HEK293 (cell line): ENCODE results near the gene GDI2.

Experiments used
- CTCF ChIA-PET: fragments of 350-600 bp; formaldehyde crosslinking; extraction: SDS; loops from one replicate; lab custom pipeline; 2021; ENCODE audit warnings: antibody characterized with exemption; lab: Yijun Ruan, JAX
- POLR2A ChIA-PET: fragments of 300-600 bp; formaldehyde crosslinking; extraction: SDS; loops from one replicate; lab custom pipeline; 2020; ENCODE audit warnings: antibody characterized with exemption, inconsistent platforms; lab: Yijun Ruan, JAX
- H3K27ac ChIP-seq: fragments of 200-500 bp; sonication (Bioruptor generic); 2 replicates; pipeline ENCODE4 v1.5.1; 2014; ENCODE audit warnings: low read depth, low read length, control low read depth, inconsistent platforms; ENCODE audit errors: extremely low read depth
- H3K36me3 ChIP-seq, 2 experiments: fragments of 200-500 bp in 1 of 2; sonication (Bioruptor generic) in 1 of 2; 1 replicate in 1 of 2; 2 replicates in 1 of 2; pipeline ENCODE4 v1.5.1; 2014 to 2017; ENCODE audit warnings: inconsistent platforms in 2 of 2, low read length in 2 of 2; ENCODE audit not compliant: control insufficient read depth in 2 of 2, insufficient read depth in 1 of 2
- H3K4me1 ChIP-seq: fragments of 200-500 bp; sonication (Bioruptor generic); 2 replicates; pipeline ENCODE4 v1.5.1; 2014; ENCODE audit warnings: mild to moderate bottlenecking, low read length, inconsistent platforms; ENCODE audit not compliant: control insufficient read depth, insufficient read depth
- H3K4me3 ChIP-seq: 2 replicates; pipeline ENCODE4 v1.5.1; 2011; ENCODE audit warnings: low read depth, mild to moderate bottlenecking, control low read depth, low read length, moderate library complexity
- H3K9me3 ChIP-seq: fragments of 200-500 bp; sonication (Bioruptor generic); 2 replicates; pipeline ENCODE4 v1.5.1; 2014; ENCODE audit warnings: low read depth, low read length, inconsistent platforms; ENCODE audit not compliant: control insufficient read depth, insufficient read depth
- GFI1B ChIP-seq: fragments of 450-650 bp; formaldehyde crosslinking; IDR thresholded peaks from 2 replicates; pipeline ENCODE4 v1.5.1; 2016; ENCODE audit warnings: missing biosample characterization, missing genetic modification characterization
- GLIS2 ChIP-seq: fragments of 450-650 bp; formaldehyde crosslinking; IDR thresholded peaks from 2 replicates; pipeline ENCODE4 v1.5.1; 2016; ENCODE audit warnings: missing biosample characterization, missing genetic modification characterization
- MEIS1 ChIP-seq: sonication (generic); formaldehyde crosslinking; IDR thresholded peaks from 2 replicates; pipeline ENCODE4 v1.8.1; 2022; ENCODE audit warnings: missing genetic modification reagents, mild to moderate bottlenecking, borderline replicate concordance
- MZF1 ChIP-seq: fragments of 450-650 bp; formaldehyde crosslinking; IDR thresholded peaks from 2 replicates; pipeline ENCODE4 v1.5.1; 2017; ENCODE audit warnings: missing biosample characterization, missing genetic modification characterization, borderline replicate concordance
- OVOL3 ChIP-seq: fragments of 450-650 bp; formaldehyde crosslinking; IDR thresholded peaks from 2 replicates; pipeline ENCODE4 v1.5.1; 2016; ENCODE audit warnings: missing biosample characterization, missing genetic modification characterization
- ZBTB1 ChIP-seq: fragments of 450-650 bp; formaldehyde crosslinking; IDR thresholded peaks from 2 replicates; pipeline ENCODE4 v1.5.1; 2016; ENCODE audit warnings: missing biosample characterization, missing genetic modification characterization
- ZBTB20 ChIP-seq: fragments of 450-650 bp; formaldehyde crosslinking; IDR thresholded peaks from 2 replicates; pipeline ENCODE4 v1.5.1; 2016; ENCODE audit warnings: missing biosample characterization, missing genetic modification characterization
- ZNF155 ChIP-seq: fragments of 450-650 bp; formaldehyde crosslinking; IDR thresholded peaks from 2 replicates; pipeline ENCODE4 v1.5.1; 2016; ENCODE audit warnings: missing biosample characterization, missing genetic modification characterization
- ZNF175 ChIP-seq: fragments of 450-650 bp; formaldehyde crosslinking; IDR thresholded peaks from 2 replicates; pipeline ENCODE4 v1.5.1; 2016; ENCODE audit warnings: missing biosample characterization, missing genetic modification characterization
- ZNF23 ChIP-seq: fragments of 450-650 bp; formaldehyde crosslinking; IDR thresholded peaks from 2 replicates; pipeline ENCODE4 v1.5.1; 2016; ENCODE audit warnings: missing biosample characterization, missing genetic modification characterization, borderline replicate concordance
- ZNF292 ChIP-seq: fragments of 450-650 bp; formaldehyde crosslinking; IDR thresholded peaks from 2 replicates; pipeline ENCODE4 v1.5.1; 2016; ENCODE audit warnings: low read depth, missing biosample characterization, missing genetic modification characterization, borderline replicate concordance
- ZNF433 ChIP-seq: fragments of 450-650 bp; formaldehyde crosslinking; IDR thresholded peaks from 2 replicates; pipeline ENCODE4 v1.5.1; 2016; ENCODE audit warnings: missing biosample characterization, missing genetic modification characterization, low read depth
- ZNF501 ChIP-seq: fragments of 450-650 bp; formaldehyde crosslinking; IDR thresholded peaks from 2 replicates; pipeline ENCODE4 v1.5.1; 2016; ENCODE audit warnings: missing biosample characterization, missing genetic modification characterization
- ZNF654 ChIP-seq: fragments of 450-650 bp; formaldehyde crosslinking; IDR thresholded peaks from 2 replicates; pipeline ENCODE4 v1.5.1; 2016; ENCODE audit warnings: low read depth, missing biosample characterization, missing genetic modification characterization
- TF ChIP-seq, protein P1 (sequence below): fragments of 450-650 bp; formaldehyde crosslinking; IDR thresholded peaks from 2 replicates; pipeline ENCODE4 v1.5.1; 2016; ENCODE audit warnings: missing biosample characterization, missing genetic modification characterization
- TF ChIP-seq, protein P2 (sequence below): fragments of 450-650 bp; formaldehyde crosslinking; IDR thresholded peaks from 2 replicates; pipeline ENCODE4 v1.5.1; 2017; ENCODE audit warnings: missing biosample characterization, missing genetic modification characterization
- TF ChIP-seq, protein P3 (sequence below): fragments of 450-650 bp; formaldehyde crosslinking; conservative IDR thresholded peaks from 2 replicates; pipeline ENCODE4 v1.5.1; 2016; ENCODE audit warnings: low read depth, missing biosample characterization, missing genetic modification characterization
- TF ChIP-seq, protein P4 (sequence below): fragments of 450-650 bp; formaldehyde crosslinking; IDR thresholded peaks from 2 replicates; pipeline ENCODE4 v1.5.1; 2016; ENCODE audit warnings: missing biosample characterization, missing genetic modification characterization, low read depth
- TF ChIP-seq, protein P5 (sequence below): fragments of 450-650 bp; formaldehyde crosslinking; IDR thresholded peaks from 2 replicates; pipeline ENCODE4 v1.5.1; 2016; ENCODE audit warnings: missing biosample characterization, missing genetic modification characterization, low read depth
- TF ChIP-seq, protein P6 (sequence below): fragments of 450-650 bp; formaldehyde crosslinking; IDR thresholded peaks from 2 replicates; pipeline ENCODE4 v1.5.1; 2016; ENCODE audit warnings: missing biosample characterization, missing genetic modification characterization

The GDI2 gene

DNA sequence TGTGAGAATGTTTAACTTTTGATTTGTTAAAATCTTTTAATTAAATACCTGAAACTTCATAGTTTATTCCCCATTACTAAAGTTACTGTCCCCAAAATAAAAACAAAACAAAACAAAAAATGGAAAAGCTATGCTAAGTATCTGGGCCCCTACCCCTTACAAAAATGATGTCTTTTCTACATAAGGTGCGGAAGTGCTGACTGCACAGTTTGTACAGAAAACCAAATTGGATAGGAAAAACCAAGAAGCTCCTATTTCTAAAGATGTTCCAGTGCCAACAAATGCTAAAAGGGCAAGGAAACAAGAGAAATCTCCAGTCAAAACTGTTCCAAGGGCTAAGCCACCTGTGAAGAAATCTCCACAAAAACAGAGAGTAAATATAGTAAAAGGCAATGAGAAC lies 78.1 kb downstream of the GDI2 start (continued):
- TF ChIP-seq, protein P1, sequence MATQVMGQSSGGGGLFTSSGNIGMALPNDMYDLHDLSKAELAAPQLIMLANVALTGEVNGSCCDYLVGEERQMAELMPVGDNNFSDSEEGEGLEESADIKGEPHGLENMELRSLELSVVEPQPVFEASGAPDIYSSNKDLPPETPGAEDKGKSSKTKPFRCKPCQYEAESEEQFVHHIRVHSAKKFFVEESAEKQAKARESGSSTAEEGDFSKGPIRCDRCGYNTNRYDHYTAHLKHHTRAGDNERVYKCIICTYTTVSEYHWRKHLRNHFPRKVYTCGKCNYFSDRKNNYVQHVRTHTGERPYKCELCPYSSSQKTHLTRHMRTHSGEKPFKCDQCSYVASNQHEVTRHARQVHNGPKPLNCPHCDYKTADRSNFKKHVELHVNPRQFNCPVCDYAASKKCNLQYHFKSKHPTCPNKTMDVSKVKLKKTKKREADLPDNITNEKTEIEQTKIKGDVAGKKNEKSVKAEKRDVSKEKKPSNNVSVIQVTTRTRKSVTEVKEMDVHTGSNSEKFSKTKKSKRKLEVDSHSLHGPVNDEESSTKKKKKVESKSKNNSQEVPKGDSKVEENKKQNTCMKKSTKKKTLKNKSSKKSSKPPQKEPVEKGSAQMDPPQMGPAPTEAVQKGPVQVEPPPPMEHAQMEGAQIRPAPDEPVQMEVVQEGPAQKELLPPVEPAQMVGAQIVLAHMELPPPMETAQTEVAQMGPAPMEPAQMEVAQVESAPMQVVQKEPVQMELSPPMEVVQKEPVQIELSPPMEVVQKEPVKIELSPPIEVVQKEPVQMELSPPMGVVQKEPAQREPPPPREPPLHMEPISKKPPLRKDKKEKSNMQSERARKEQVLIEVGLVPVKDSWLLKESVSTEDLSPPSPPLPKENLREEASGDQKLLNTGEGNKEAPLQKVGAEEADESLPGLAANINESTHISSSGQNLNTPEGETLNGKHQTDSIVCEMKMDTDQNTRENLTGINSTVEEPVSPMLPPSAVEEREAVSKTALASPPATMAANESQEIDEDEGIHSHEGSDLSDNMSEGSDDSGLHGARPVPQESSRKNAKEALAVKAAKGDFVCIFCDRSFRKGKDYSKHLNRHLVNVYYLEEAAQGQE (tag by site-specific recombination), result no peak

DNA sequence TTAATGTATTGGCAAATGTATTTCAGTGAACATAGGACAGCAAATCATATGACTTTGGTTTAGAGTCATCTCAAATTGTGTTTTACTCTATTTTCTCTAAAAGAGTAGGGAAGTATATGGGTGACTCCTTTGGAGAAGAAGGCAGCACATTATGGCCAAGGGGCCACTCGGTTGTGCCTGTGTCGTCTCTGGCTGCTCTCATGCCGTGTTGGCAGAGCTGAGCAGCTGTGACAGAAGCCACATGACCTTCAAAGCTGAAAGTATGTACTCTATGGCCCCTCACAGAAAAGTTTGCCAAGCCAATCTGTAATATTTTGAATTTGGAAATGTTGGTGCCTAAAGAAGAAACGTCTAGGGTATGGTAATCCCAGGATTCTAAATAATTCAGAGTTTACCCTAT lies 81.1 kb downstream of the GDI2 start:
- peaks cover 28 to 49% of the 10 kb centered on the region in 2 experiments for H3K36me3 ChIP-seq
- H3K4me1 ChIP-seq, result no peaks in the 10 kb centered on the region; the same call in 1 of the 2 replicates
- ChIA-PET CTCF (no interaction called here), POLR2A (no interaction called here)
- no peak overlapping the region for H3K27ac ChIP-seq
- no peak overlapping the region for H3K4me3 ChIP-seq
- H3K9me3 ChIP-seq, result no peaks in the 10 kb centered on the region
- TF ChIP-seq MZF1 (tag by site-specific recombination), result no peak
- TF ChIP-seq GFI1B (tag by site-specific recombination), result no peak
- TF ChIP-seq, protein P2, sequence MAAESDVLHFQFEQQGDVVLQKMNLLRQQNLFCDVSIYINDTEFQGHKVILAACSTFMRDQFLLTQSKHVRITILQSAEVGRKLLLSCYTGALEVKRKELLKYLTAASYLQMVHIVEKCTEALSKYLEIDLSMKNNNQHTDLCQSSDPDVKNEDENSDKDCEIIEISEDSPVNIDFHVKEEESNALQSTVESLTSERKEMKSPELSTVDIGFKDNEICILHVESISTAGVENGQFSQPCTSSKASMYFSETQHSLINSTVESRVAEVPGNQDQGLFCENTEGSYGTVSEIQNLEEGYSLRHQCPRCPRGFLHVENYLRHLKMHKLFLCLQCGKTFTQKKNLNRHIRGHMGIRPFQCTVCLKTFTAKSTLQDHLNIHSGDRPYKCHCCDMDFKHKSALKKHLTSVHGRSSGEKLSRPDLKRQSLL (tag by site-specific recombination), result no peak
- no peak for TF ChIP-seq OVOL3 (tag by site-specific recombination)
- TF ChIP-seq, protein P3, sequence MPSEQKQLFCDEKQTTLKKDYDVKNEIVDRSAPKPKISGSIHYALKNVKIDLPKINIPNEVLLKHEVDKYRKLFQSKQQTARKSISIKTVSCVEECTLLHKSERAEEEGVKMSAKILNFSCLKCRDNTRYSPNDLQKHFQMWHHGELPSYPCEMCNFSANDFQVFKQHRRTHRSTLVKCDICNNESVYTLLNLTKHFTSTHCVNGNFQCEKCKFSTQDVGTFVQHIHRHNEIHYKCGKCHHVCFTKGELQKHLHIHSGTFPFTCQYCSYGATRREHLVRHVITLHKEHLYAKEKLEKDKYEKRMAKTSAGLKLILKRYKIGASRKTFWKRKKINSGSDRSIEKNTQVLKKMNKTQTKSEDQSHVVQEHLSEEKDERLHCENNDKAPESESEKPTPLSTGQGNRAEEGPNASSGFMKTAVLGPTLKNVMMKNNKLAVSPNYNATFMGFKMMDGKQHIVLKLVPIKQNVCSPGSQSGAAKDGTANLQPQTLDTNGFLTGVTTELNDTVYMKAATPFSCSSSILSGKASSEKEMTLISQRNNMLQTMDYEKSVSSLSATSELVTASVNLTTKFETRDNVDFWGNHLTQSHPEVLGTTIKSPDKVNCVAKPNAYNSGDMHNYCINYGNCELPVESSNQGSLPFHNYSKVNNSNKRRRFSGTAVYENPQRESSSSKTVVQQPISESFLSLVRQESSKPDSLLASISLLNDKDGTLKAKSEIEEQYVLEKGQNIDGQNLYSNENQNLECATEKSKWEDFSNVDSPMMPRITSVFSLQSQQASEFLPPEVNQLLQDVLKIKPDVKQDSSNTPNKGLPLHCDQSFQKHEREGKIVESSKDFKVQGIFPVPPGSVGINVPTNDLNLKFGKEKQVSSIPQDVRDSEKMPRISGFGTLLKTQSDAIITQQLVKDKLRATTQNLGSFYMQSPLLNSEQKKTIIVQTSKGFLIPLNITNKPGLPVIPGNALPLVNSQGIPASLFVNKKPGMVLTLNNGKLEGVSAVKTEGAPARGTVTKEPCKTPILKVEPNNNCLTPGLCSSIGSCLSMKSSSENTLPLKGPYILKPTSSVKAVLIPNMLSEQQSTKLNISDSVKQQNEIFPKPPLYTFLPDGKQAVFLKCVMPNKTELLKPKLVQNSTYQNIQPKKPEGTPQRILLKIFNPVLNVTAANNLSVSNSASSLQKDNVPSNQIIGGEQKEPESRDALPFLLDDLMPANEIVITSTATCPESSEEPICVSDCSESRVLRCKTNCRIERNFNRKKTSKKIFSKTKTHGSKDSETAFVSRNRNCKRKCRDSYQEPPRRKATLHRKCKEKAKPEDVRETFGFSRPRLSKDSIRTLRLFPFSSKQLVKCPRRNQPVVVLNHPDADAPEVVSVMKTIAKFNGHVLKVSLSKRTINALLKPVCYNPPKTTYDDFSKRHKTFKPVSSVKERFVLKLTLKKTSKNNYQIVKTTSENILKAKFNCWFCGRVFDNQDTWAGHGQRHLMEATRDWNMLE (tag by site-specific recombination), result no peak
- no peak for TF ChIP-seq ZBTB20 (tag by site-specific recombination)
- TF ChIP-seq, all 188 proteins: peak for 0

DNA sequence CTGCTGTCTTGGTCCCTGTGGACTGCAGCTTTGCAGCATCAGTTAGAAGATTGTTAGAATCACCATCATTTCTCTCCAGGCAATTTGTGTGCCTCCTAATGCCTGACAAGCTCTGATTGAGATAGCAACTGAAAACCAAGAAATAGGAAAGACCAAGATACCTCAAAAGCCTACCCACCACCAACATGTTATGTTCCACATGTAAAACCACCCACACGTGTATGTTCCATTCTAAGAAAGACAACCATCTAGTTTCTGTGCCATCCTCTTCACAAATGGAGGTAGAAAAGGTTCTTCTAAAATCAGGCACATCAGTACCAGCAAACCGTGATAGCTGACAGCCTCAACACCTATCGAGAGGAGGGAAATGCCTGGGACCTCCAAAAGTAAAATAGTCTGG lies 81.7 kb downstream of the GDI2 start:
- H3K36me3 ChIP-seq, result peaks cover 30 to 55% of the 10 kb centered on the region in 2 experiments
- TF ChIP-seq ZNF23 (tag by site-specific recombination) (no peak), ZNF433 (tag by site-specific recombination) (no peak), ZNF292 (no peak), MEIS1 (CRISPR knock-in tag) (no peak), ZBTB1 (tag by site-specific recombination) (no peak), ZNF155 (tag by site-specific recombination) (no peak), GLIS2 (tag by site-specific recombination) (no peak), ZNF175 (tag by site-specific recombination) (no peak), ZNF654 (no peak), ZNF501 (tag by site-specific recombination) (no peak)
- TF ChIP-seq, protein P4, sequence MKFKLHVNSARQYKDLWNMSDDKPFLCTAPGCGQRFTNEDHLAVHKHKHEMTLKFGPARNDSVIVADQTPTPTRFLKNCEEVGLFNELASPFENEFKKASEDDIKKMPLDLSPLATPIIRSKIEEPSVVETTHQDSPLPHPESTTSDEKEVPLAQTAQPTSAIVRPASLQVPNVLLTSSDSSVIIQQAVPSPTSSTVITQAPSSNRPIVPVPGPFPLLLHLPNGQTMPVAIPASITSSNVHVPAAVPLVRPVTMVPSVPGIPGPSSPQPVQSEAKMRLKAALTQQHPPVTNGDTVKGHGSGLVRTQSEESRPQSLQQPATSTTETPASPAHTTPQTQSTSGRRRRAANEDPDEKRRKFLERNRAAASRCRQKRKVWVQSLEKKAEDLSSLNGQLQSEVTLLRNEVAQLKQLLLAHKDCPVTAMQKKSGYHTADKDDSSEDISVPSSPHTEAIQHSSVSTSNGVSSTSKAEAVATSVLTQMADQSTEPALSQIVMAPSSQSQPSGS (tag by site-specific recombination), result no peak
- TF ChIP-seq, protein P5, sequence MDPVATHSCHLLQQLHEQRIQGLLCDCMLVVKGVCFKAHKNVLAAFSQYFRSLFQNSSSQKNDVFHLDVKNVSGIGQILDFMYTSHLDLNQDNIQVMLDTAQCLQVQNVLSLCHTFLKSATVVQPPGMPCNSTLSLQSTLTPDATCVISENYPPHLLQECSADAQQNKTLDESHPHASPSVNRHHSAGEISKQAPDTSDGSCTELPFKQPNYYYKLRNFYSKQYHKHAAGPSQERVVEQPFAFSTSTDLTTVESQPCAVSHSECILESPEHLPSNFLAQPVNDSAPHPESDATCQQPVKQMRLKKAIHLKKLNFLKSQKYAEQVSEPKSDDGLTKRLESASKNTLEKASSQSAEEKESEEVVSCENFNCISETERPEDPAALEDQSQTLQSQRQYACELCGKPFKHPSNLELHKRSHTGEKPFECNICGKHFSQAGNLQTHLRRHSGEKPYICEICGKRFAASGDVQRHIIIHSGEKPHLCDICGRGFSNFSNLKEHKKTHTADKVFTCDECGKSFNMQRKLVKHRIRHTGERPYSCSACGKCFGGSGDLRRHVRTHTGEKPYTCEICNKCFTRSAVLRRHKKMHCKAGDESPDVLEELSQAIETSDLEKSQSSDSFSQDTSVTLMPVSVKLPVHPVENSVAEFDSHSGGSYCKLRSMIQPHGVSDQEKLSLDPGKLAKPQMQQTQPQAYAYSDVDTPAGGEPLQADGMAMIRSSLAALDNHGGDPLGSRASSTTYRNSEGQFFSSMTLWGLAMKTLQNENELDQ (tag by site-specific recombination), result no peak
- TF ChIP-seq, protein P6, sequence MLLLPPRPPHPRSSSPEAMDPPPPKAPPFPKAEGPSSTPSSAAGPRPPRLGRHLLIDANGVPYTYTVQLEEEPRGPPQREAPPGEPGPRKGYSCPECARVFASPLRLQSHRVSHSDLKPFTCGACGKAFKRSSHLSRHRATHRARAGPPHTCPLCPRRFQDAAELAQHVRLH, result no peak

More for the DNA sequence above, 81.7 kb downstream of the GDI2 start:
- CTCF ChIA-PET, result no interaction called here
- POLR2A ChIA-PET, result no interaction called here
- H3K27ac ChIP-seq, result no peak overlapping the region
- H3K9me3 ChIP-seq, result no peaks in the 10 kb centered on the region
- H3K4me3 ChIP-seq, result no peak overlapping the region
- H3K4me1 ChIP-seq, result no peaks in the 10 kb centered on the region
